ENCODE results near the gene PLEKHB2. TPM values are rescaled to one million over a fixed set of nuclear protein-coding genes. Genes with fewer than 3 reads are reported as not detected.
A peak's percentile ranks its signal among the peaks of the same experiment; 100 is the strongest.
"Not testable (repeated sequence)": the region's sequence is repeated elsewhere in the genome, so short reads cannot be mapped to it uniquely, and the experiment has no call there.

Gene PLEKHB2
- total and polyA plus RNA-seq, 2 donors (not counting 1 experiment from before 2014, with no cell fraction given) = 16.3 to 39.5 TPM

- Mint-ChIP-seq H3K27me3 (no peaks in the 10 kb centered on the region), H3K27ac (no peak overlapping the region), H3K4me1 (peaks cover 19% of the 10 kb centered on the region), H3K4me3 (no peak overlapping the region), H3K9me3 (ENCODE audit: insufficient read depth) (no peaks in the 10 kb centered on the region)
- DNase-seq = no peak
- CTCF ChIA-PET = interaction anchor here (1.0 kb wide), 1 partner anchor 516 kb away, joined by 3 read pairs; no protein-coding TSS in a partner anchor
- Histone ChIP-seq H2AFZ (ENCODE audit: insufficient read depth, low read depth, low read length, poor library complexity, severe bottlenecking) (peak overlapping the region; percentile 66), H3K27me3 (replicated peaks in 1 of 4; ENCODE audit: control extremely low read depth in 1 of 4, control insufficient read depth in 3 of 4, insufficient read depth in 4 of 4, low read length in 3 of 4) (no peaks in the 10 kb centered on the region), H3K9me3 (ENCODE audit: control extremely low read depth in 1 of 3, control insufficient read depth in 2 of 3, insufficient read depth in 1 of 3, low read length in 2 of 3) (no peaks in the 10 kb centered on the region), H3K36me3 (replicated peaks in 1 of 2; ENCODE audit: control extremely low read depth in 1 of 2, control insufficient read depth in 1 of 2, extremely low read depth in 1 of 2, insufficient read depth in 2 of 2, low read length in 1 of 2) (no peaks in the 10 kb centered on the region), H3K4me3 (ENCODE audit: control extremely low read depth in 1 of 5, extremely low read depth in 1 of 5, insufficient read depth in 1 of 5, low read depth in 2 of 5, low read length in 4 of 5) (no peak overlapping the region), H3K4me2 (replicated peaks; ENCODE audit: low read depth, low read length, poor library complexity, severe bottlenecking) (peak overlapping the region; percentile 53), H3K9ac (ENCODE audit: low read length) (no peak overlapping the region), H4K20me1 (ENCODE audit: control insufficient read depth, insufficient read depth, low read length, poor library complexity, severe bottlenecking) (no peaks in the 10 kb centered on the region), H3K4me1 (ENCODE audit: control insufficient read depth in 2 of 2, insufficient read depth in 2 of 2, low read length in 2 of 2) (peaks cover 9 to 15% of the 10 kb centered on the region in 2 donors), H3K79me2 (ENCODE audit: control insufficient read depth, insufficient read depth, low read length) (no peaks in the 10 kb centered on the region), H3K27ac (ENCODE audit: low read length in 2 of 2) (no peak overlapping the region)
- POLR2A ChIA-PET = no interaction called here
- TF ChIP-seq CTCF (IDR thresholded peaks at IDR 0.05) = no peak
- TF ChIP-seq EZH2 (IDR thresholded peaks at IDR 0.05; ENCODE audit: borderline replicate concordance, insufficient read depth, low read depth, low read length, poor library complexity, severe bottlenecking) = no peak
- intact Hi-C loops (cut with micrococcal nuclease) = loop anchor here (10.0 kb wide), 1 partner anchor 988 kb away; no protein-coding TSS in a partner anchor
- no peak for ATAC-seq (ENCODE audit: low read depth)
- 88% methylated on average over 8 of the region's 12 CpGs for WGBS (ENCODE audit: insufficient coverage)
Measured at GRCh38 chr2:131156452-131157149, 51.5 kb downstream of the PLEKHB2 start.

GRCh38 chr2:131165562-131165961 lies 60.4 kb downstream of the PLEKHB2 start:
- CTCF ChIA-PET = interaction anchor here (1.2 kb wide), 1 partner anchor 12 kb away, joined by 3 read pairs; no protein-coding TSS in a partner anchor
- H3K4me1 Mint-ChIP-seq; H3K79me2 ChIP-seq (ENCODE audit: control insufficient read depth, insufficient read depth, low read length); H3K27ac ChIP-seq (ENCODE audit: low read length in 2 of 2); H3K4me3 ChIP-seq (ENCODE audit: control extremely low read depth in 1 of 5, extremely low read depth in 1 of 5, insufficient read depth in 1 of 5, low read depth in 2 of 5, low read length in 4 of 5); H4K20me1 ChIP-seq (ENCODE audit: control insufficient read depth, insufficient read depth, low read length, poor library complexity, severe bottlenecking); H3K4me1 ChIP-seq (ENCODE audit: control insufficient read depth in 2 of 2, insufficient read depth in 2 of 2, low read length in 2 of 2); ATAC-seq (ENCODE audit: low read depth); POLR2A ChIA-PET; H3K27ac Mint-ChIP-seq; H3K4me3 Mint-ChIP-seq; H3K36me3 ChIP-seq (replicated peaks in 1 of 2; ENCODE audit: control extremely low read depth in 1 of 2, control insufficient read depth in 1 of 2, extremely low read depth in 1 of 2, insufficient read depth in 2 of 2, low read length in 1 of 2); H3K4me2 ChIP-seq (replicated peaks; ENCODE audit: low read depth, low read length, poor library complexity, severe bottlenecking); H3K9ac ChIP-seq (ENCODE audit: low read length); H3K9me3 ChIP-seq (ENCODE audit: control extremely low read depth in 1 of 3, control insufficient read depth in 2 of 3, insufficient read depth in 1 of 3, low read length in 2 of 3); DNase-seq; H3K9me3 Mint-ChIP-seq (ENCODE audit: insufficient read depth); H3K27me3 ChIP-seq (replicated peaks in 1 of 4; ENCODE audit: control extremely low read depth in 1 of 4, control insufficient read depth in 3 of 4, insufficient read depth in 4 of 4, low read length in 3 of 4); intact Hi-C loops (cut with micrococcal nuclease); H2AFZ ChIP-seq (ENCODE audit: insufficient read depth, low read depth, low read length, poor library complexity, severe bottlenecking): not testable (repeated sequence)
- peaks cover 10% of the 10 kb centered on the region for H3K27me3 Mint-ChIP-seq
- 95% methylated on average over 5 of the region's 5 CpGs for WGBS (ENCODE audit: insufficient coverage)

Measured in B cell (primary cell).